Femur (tissue), 1 donor: ENCODE measurements around the gene TBC1D13.
"Not testable (repeated sequence)": the region's sequence is repeated elsewhere in the genome, so short reads cannot be mapped to it uniquely, and the experiment has no call there.

ENCODE experiments used
- DNase-seq: peaks from one replicate; pipeline ENCODE4 v3.0.0-alpha.2; 2017

The TBC1D13 gene

GRCh38 chr9:128851779-128852600, 64.9 kb downstream of the TBC1D13 start:
- not testable (repeated sequence) for DNase-seq

GRCh38 chr9:128852646-128853045, 65.6 kb downstream of the TBC1D13 start:
- DNase-seq = not testable (repeated sequence)

GRCh38 chr9:128854454-128854853, 67.4 kb downstream of the TBC1D13 start:
- not testable (repeated sequence) for DNase-seq

GRCh38 chr9:128858476-128858875, 71.4 kb downstream of the TBC1D13 start:
- DNase-seq = not testable (repeated sequence)
